Left forelimb (tissue), 1 donor: ENCODE results near the gene C14orf132.

Experiments used
- DNase-seq: peaks from one replicate; pipeline ENCODE4 v3.0.0-alpha.2; 2018; ENCODE audit warnings: low spot score

Gene C14orf132

DNA sequence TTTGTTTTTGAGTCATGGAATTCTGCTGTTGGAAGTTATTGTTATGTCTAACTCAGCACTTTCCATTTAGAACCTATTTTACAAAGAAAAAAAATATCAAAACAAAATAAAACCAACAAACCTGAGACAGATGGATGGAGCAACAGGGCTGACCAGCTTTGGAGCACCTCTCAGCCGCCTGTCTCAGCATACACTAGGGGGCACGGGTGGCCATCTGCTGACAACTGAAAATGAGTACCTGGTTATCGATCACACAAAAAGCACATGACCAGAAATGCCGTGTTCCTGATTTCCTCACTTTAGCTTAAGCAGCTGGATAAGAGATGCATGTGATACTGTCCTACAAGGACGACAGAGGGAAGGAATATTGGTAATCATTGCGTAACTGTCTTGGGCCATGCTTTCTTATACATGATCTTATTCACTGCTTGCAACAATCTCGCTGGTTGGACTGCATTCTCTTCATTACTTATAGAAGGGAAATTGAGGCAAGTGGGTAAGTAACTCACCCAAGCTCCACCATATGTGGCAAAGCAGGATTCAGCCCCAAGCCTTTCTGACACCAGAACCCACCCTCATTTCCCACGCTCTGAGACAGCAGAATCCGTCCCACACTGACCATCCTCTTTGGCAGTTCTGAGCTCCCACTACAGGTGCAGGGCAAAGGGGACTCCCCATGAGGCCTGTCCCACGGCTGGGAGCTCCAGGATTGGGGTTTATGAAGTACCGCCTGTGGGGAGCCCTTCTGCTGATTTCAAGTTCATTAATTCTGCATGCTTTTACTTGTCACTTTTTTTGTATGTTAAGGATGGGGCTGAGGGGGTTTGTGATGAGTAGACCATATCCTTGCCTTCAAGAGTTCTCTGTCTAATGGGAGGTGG is 43.5 kb downstream of the C14orf132 start:
- DNase-seq: no peak

- no peak for DNase-seq
These were observed 44.6 kb downstream of the C14orf132 start for GRCh38 chr14:96083667-96084320.

DNA sequence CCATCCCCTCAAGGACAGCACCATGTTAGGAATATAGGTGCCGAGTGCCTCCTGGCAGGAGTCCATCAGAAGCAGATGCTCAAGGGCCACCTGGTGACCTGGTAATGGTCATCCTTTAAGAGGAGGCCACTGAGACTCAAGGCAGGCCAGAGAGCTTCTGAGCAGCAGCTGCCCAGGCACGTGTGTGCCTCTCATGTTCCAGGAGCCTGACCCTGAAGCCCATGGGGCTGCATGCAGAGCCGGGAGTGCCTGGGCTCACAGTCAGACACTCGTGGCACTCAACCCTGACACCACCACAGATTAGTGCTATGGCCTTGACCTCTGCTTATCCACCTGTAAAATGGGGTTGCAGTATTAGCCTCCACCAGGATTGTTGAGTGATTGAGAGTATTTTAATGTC is 45.6 kb downstream of the C14orf132 start:
- DNase-seq: no peak

DNA sequence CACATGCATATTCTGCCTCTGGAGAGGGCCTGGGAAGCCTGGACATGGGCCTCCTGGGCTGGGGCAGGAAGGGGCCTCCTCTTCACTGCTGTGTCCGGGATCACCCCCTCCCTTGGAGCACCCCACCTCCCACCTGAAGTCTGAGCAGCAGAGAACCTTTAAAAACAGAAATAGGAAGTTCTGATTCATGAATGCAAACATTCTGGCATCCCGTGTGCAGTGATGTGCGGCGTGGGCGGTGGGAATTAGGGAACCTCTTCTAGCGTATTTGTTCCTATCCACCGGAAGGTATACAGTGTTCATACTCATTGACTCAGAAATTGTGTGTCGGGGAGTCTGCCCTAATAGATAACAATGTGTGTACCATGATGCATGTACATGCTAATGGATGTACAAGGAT is 46.2 kb downstream of the C14orf132 start:
- no peak for DNase-seq

- DNase-seq: no peak
These were observed 46.9 kb downstream of the C14orf132 start for GRCh38 chr14:96086032-96086431.

DNA sequence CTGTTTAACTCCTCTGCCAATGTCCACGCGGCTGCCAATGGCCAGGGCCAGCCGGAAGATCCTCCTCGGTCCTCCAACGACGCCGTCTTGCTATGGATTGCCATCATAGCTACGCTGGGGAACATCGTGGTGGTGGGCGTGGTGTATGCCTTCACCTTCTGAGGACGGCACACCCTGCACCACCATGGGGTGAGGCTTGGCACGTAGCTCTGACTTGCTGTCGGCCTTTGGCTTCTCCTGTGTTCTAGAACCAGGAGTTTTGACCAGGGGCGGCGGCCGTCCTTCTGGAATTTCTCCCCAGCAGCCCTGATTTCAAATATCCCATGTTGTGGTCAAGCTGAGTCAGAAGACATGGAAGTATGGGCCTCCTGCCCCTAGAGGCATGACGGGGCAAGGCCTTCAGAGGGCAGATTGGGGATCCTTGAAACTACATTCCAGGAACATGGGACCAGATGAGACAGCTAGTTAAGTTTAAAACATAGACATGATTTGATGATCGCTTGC is 47.5 kb downstream of the C14orf132 start:
- no peak for DNase-seq

DNA sequence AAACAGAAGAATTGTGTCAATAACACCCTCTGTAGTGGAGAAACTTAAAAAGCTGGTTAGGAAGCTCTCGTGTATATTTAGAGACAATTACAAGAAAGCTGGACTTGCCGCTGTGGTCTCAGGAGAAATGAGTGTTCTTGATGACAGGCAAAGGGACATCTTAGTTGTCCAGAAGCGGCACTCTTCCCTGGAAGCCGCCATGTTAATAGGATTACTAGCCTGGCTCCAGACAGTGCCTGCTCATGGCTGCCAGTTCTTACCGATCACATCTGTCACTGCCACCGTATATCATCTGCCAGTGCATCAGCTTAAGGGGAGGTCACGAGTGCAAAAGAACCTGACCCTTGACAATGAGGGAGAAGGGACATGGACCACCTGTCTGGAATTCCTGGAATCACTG is 48.9 kb downstream of the C14orf132 start:
- DNase-seq: no peak

DNA sequence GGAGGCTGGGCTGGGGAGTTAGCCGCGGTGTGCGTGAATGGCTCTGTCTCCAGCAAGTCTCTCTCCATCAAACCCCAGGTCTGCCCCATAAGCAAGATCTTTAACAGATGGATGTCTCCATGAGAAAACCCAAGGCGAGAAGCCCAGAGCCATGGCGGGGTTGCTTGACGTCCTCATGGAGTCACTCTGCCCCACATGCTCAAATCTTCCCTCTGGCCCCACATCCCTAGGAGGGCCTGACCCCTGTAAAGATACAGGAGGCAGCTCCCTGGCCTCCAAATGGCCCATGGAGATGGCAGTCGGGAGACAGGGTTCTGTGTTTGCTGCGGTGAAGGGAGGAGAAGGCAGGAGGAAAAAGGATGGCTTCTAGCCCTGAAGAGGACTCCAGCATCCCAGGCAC is 49.3 kb downstream of the C14orf132 start:
- no peak for DNase-seq

- DNase-seq: no peak
These were observed 49.7 kb downstream of the C14orf132 start for GRCh38 chr14:96088911-96089310.

GRCh38 chr14:96089401-96089800 is 50.2 kb downstream of the C14orf132 start:
- no peak for DNase-seq

DNA sequence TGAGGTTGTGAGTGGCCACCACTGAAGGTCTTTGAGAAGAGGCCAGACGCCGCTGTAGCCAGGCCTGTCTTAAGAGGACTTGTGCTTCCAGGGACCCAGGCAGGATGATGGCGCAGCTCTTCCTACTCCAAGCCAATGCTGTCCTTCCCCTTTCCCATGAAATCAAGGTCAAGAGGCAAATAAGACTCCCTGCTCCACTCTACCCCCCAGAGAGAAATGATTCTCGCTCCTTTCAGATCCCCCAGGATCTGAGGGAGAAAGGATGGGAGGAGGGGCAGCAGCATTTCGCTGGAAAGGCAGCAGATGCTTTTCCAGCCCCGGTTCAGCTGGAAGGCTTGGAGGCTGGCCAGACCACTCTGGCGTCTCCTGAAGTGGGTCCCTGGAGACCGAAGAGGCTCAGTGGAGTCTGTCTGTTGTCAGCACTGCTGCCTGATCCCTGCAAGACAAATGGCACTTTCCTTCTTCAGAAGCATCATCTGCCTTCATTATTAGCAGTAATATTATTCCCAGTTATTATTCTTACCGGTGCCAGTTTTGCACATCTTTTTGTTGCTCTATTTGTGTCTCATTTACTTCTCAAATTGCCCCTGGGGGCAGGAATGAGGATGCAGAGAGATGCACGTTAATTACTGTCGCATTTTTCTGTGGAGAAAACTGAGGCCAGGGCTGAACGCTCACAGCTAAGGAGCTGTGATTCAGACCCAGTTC is 51.4 kb downstream of the C14orf132 start:
- no peak for DNase-seq

DNA sequence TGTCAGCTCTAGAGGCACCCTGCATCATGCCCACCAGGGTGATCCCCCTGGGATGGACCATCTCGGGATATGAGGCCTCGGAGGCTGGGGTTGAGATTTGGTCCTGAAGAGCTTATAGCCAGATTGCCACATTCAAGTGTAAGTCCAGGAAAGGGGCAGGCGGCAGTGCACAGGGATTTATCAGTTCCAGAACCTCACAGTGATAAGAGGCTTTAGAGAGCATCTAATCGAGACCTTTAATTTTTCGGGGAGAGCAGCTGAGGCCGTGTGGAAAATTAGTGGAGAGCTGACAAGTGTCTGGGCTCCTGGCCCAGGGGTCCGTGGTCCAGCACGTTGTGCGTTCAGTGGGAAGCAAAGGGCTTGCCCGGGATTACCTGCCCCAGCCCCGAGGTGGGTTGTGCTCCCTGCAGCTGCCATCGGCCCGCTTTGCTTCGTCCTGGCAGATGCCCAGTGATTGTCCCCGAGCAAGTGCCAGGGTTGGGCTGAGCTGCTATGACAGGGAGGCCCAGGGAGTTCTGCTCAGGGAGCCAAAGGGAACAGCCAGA is 52.1 kb downstream of the C14orf132 start:
- DNase-seq: no peak

DNA sequence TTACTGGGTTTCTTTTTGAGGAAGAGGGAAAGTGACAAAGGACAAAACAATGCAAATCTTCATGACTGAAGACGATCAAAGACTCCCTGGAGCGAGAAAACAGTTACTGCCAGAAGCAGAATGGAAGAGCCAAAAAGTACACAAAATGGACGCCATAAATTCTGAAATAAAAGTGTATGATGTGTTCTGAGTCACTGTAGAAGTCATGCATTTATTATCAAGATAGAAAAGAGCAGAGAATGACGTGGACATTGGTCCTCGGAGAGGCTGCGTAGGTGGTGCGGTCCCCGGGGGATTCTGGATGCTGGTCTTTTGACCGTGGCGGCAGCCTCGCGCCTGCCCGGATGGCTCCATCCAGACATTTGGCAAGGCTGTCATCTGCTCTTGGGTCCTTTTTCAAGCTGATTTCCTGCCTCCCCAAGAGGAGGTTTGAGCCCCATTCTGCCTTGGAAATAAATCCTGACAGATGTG is 52.8 kb downstream of the C14orf132 start:
- no peak for DNase-seq

- DNase-seq: no peak
These were observed 53.8 kb downstream of the C14orf132 start for GRCh38 chr14:96092936-96093335.

- no peak for DNase-seq
These were observed 55.0 kb downstream of the C14orf132 start for GRCh38 chr14:96094211-96094610.

DNA sequence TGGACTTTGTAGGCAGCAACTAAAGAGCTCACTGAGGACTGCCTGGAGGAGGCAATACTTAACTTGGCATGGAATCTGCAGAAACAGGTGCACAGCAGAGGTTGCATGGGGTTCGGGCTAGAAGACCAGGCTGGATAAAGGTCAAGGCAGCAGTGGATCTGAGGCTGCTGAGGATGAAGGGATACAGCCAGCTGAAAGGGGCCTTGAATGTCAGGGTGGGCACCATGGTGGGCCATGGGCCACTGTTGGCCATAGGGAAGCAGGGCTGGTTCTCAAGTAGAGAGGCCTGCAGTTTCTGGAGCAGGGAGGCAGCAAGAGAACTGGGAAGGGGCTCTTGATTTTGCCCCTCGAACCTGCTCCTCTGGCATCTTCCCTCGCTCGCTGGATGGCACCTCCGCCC is 55.5 kb downstream of the C14orf132 start:
- DNase-seq: no peak

DNA sequence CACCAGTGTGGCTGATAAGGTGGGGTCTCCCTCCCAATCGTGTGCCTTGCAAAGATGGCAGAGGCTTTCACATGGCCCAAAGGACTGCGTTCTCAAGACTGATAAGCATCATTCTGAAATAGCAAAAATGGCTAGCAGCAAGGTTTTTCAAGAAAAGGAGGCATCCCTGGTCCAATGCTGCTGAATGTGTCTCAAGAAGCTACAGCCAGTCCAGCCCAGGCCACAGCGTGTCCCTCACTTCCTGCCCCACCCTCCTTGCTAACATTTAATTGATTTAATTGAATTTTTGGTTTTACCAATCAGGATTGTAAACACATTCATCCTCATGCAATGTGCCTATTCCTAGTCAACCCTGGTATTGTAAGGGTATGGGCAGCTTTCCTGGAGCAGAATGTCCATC is 55.9 kb downstream of the C14orf132 start:
- peak; percentile 44 for DNase-seq

DNA sequence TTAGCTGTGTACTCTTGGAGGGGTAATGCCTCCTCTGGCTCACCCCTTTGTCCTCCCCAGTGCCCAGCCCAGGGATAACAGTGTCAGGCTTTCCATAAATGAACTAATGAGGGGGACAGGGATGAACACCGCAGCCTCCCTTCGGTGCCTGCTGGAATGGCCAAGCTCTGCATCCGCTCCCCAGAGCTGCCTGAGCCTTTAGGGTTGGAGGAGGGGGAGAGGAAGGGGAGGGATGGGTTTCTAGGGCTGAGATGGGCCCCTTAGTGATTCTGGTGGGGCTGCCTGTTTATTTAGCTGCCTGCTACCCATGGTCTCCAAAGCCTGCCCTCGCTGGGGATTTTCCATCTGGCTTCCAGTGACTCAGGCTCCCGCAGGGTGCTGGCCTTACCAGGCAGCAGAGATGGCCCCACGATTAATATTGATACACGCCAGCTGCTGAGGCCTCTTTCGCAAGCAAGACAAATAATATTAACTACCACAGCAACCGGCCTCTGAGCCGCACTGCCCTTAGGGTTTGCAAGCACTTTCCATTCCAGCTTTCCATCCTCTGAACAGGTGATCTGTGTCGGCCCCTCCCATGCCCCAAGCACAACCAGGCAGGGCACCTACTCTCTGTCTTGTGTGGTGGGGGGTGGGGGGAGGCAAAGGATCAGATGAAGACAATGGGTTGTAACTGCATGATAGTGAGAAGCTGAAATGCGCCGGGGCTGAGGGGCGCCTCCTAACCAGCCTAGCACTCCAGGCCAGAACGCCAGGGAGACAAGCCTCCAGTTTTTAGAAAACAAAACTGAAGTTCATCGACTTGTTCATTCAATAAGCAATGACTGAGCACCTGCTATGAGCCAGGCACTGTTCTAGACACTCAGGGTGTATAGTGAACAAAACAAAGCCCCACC is 56.7 kb downstream of the C14orf132 start:
- peak; percentile 60 for DNase-seq

DNA sequence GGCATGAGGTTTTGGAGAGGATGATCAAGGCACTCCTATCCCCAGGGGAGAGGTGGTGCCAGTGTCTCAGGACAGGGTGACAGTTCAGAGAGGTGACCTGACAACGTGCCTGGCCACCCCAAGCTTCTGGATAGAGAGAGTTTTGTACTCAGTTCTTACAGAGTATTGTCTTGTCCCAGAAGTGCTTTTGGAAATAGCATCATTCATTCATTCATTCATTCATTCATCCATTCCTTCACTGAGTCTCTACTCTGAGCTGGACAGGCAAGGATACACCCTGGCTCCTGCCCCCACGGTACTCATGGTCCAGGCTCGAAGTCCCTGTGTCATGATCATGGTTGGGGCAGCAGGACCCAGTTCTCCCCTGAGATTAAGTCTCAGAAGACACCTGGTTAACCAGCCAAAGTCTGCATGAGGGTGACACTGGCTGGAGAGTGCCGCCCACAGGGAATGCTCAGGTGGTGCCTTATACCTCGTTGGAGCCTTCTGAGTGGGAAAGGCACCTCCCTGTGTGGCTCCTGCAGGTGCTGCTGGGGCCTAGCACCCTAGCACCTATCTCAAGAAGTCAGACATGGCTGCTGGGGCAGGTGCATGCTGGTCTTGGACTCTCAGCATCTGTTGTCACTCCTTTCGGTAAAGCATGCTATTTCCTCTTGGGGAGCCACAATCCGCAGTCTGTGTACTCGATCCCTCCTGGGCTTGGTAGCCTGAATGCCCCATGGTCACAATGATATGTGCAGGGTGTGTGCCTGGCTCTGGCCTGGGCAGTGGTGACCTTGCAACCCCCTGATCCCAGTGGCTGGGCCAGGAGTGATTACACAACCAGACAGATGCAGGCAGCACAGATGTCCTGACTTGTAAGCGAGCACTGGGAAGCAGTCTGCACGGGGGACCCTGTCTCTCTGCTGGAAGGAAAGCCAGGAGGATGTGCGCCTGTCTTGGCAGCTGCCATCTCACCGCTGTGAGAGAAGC is 57.8 kb downstream of the C14orf132 start:
- DNase-seq: peak; percentile 62

- DNase-seq: peak; percentile 50
These were observed 58.6 kb downstream of the C14orf132 start for GRCh38 chr14:96097752-96098151.
